ENCODE results near the gene CDKN1C.

The CDKN1C gene

DNA sequence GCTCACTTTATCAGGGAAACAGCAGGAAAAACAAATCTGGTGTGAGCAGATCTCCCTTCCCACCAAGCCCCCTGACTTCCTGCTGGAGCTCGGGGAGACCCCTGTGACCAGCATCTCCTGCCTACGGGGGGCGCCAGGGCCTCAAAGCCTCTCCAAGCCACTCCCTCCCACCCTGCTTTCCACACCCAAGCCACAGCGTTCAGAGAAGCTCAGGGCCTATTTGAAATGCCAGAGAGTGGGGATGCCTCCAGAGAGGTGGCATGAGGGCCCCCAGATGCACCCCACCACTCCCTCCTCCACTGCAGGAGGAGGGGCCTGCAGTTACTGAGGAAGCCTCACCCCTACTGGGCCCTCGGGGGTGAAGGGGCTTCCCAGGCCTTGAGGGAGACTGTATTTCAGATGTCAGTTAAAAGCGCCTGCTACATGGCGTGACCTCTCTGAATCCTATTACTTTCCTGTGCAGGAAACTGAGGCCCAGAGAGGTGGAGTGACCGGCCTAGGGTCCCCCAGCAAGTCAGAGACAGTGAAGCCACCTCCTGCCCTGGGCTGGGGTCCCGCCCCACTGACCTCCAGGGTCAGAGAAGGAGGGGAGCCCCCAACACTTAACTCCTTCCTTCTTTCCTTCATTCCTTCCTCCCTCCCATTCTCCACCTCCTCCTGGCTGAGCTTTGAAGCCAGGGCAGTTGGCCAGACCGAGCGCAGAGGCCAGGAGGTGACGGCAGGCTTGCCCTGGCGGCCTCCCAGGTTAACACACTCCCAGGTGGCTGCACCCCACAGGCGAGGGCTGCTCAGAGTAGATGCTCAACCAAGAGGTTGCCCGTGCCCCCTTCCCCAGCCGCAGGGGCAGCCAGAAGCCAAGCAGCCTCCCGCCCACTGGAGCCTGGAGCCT is 6.0 kb upstream of the CDKN1C start:
- Histone ChIP-seq H3K4me3 (ENCODE audit: low read depth in 1 of 2, low read length in 2 of 2) (peak overlapping the region; percentile 34 to 41), H3K36me3 (ENCODE audit: insufficient read depth, low read length) (no peaks in the 10 kb centered on the region), H3K27me3 (ENCODE audit: control insufficient read depth in 1 of 2, insufficient read depth in 2 of 2, low read length in 2 of 2) (peaks cover 0 to 6% of the 10 kb centered on the region in 2 donors), H3K27ac (ENCODE audit: low read depth, low read length) (no peak overlapping the region), H3K9ac (ENCODE audit: low read length) (no peak overlapping the region), H3K4me1 (ENCODE audit: insufficient read depth, low read length) (peaks cover 20% of the 10 kb centered on the region), H3K9me3 (ENCODE audit: low read length) (no peaks in the 10 kb centered on the region)

DNA sequence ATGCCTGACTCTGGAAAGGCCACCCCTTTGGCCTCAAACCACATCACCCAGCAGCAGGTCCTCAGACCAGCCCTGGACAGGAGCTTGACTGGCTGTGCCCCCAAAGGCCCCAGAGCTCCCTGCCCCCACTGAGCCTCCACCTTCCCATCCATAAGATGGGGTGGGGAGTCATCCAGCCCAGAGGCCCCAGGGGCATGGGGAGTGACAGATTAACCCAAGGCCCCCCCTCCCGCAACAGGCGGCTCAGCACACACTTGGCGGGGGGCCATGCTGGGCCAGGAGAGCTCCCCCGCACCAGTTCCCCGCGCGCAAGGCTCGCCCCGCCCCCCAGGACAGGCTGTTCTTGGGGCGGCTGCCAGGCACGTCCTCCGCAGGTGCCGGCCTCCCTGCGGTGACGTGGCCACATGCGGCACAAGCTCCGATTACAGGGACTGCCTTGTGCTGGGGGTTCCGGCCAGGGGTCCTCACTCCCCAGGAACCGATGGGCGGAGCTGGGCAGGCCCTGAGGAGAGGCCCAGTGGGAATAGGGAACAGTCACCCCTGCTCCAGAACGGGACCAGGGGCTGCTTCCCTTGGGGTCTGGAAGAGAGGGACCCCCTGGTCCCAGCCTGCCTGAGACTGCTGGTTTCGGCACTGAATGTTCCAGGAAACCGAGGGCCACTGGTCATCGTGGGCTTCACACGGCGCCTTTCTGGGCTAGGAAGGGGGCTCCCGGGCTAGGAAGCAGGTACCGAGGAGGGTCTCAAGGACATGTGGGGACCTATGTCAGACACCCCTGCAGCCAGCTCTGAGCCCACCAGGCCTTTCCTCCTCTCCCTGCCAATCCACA is 5.1 kb upstream of the CDKN1C start:
- H3K27me3 ChIP-seq (ENCODE audit: control insufficient read depth in 1 of 2, insufficient read depth in 2 of 2, low read length in 2 of 2): peaks cover 0 to 6% of the 10 kb centered on the region in 2 donors
- H3K4me3 ChIP-seq (ENCODE audit: low read depth in 1 of 2, low read length in 2 of 2): no peak overlapping the region
- H3K9ac ChIP-seq (ENCODE audit: low read length): no peak overlapping the region
- H3K9me3 ChIP-seq (ENCODE audit: low read length): no peaks in the 10 kb centered on the region
- peaks cover 20% of the 10 kb centered on the region for H3K4me1 ChIP-seq (ENCODE audit: insufficient read depth, low read length)
- no peak overlapping the region for H3K27ac ChIP-seq (ENCODE audit: low read depth, low read length)
- no peaks in the 10 kb centered on the region for H3K36me3 ChIP-seq (ENCODE audit: insufficient read depth, low read length)

DNA sequence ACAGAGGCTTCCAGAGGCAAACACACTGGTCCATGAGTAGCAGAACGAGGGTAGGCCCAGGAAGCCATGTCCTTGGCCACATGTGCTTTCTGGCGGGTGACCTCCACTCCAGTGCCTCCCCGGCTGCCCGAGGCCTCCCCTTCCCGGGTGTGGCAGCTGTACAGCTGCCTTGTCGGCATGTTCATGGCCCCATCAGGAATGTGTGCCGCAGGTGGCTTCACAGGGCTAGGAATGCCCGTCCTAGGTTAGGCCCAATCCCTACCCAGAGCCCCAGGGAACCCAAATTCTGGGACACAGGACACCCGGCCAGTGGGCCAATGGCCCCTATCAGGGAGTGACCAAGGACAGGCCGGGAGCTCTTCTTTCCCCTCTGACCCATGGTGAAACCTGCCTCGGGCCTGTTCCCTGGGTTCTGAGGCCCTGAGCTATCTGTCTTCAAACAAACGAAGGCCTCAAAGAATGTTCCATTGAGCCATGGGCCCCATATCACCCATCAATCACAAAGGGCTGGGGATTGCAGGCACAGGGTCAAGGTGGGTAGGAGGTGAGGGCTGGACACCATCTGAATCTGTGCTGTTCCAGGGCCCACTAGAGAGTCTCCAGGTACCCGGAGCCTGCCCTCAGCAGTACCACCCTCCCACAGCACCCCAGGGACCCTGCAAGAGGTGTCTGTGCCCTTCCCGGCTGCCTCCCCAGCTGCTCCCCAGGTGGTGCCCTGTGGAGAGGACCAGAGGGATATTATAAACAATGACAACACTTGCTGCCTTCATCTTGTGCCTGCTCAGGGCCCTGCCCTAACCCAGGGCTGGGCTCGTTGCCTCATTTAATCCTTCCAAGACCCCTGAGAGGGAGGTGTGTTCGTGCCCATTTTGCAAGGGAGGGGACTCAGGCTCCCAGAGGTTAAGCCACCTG is 4.0 kb upstream of the CDKN1C start:
- peaks cover 0 to 6% of the 10 kb centered on the region in 2 donors for H3K27me3 ChIP-seq (ENCODE audit: control insufficient read depth in 1 of 2, insufficient read depth in 2 of 2, low read length in 2 of 2)
- H3K4me3 ChIP-seq (ENCODE audit: low read depth in 1 of 2, low read length in 2 of 2): no peak overlapping the region
- H3K4me1 ChIP-seq (ENCODE audit: insufficient read depth, low read length): peaks cover 20% of the 10 kb centered on the region
- H3K9me3 ChIP-seq (ENCODE audit: low read length): no peaks in the 10 kb centered on the region
- no peaks in the 10 kb centered on the region for H3K36me3 ChIP-seq (ENCODE audit: insufficient read depth, low read length)
- H3K27ac ChIP-seq (ENCODE audit: low read depth, low read length): no peak overlapping the region
- no peak overlapping the region for H3K9ac ChIP-seq (ENCODE audit: low read length)

DNA sequence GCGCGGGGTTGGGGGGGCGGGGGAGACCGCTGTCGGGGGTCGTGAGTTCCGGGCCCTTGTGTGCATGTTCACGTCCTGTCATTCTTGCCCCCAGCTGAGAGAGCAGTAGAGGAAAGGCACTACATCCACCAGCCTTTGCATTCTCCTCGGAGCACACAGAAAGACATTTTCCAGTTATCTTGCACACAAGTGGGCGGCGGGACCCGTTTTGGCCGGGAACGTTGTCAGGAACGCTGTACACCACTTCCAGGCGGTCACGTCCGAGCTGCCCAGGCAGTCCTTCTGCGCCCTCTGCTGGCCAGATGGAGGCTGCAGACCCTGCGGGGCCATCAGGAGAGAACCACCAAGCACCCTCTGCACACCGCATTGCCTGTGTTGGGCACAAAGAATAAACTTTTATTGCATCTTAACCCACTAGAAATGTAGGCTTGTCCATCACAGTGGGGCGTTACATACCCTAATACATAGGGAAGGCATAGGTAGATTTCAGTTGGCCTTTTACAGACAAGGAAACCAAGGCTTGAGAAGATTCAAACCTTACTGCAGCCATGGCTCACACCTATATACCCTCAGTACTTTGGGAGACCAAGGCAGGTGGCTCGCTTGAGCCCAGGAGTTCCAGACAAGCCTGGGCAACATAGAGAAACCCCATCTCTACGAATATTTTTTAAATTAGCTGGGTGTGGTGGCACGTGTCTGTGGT is 2.8 kb upstream of the CDKN1C start:
- Histone ChIP-seq H3K4me1 (ENCODE audit: insufficient read depth, low read length) (peaks cover 20% of the 10 kb centered on the region), H3K27ac (ENCODE audit: low read depth, low read length) (no peak overlapping the region), H3K27me3 (ENCODE audit: control insufficient read depth in 1 of 2, insufficient read depth in 2 of 2, low read length in 2 of 2) (peaks cover 0 to 6% of the 10 kb centered on the region in 2 donors), H3K9me3 (ENCODE audit: low read length) (no peaks in the 10 kb centered on the region), H3K9ac (ENCODE audit: low read length) (no peak overlapping the region), H3K36me3 (ENCODE audit: insufficient read depth, low read length) (no peaks in the 10 kb centered on the region), H3K4me3 (ENCODE audit: low read depth in 1 of 2, low read length in 2 of 2) (no peak overlapping the region)

DNA sequence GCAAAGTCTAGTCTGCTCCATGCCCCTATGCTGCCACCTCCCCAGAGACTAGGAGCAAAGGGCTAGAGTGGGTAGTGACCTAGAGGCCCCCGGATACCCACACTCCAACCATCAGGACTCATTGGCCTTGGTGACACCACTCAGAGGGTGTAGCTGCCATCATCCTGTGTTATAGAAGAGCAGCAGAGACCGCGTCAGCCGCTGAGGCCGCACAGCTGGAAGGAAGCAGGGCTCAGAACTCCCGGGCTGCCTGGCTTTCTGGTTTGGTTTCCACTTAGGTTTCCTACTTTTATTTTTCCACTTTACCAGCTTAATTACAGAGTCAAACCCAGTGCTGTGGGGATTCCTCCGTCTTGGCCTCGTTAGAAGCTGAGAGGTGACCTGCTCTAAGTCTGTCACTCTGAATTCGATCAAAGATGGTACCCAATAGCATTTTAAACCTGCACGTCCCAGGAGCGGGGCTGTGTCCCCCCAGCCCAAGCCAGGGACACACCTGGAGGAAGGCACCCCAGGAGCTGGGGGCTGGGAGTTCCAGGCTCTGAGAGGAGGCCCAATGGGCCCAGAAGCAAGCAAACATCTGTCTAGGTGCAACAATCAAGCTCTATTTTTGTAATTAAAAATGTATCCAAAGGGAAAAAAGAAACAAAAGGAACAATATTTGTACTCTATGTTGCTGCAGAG is 2.1 kb upstream of the CDKN1C start:
- Histone ChIP-seq H3K36me3 (ENCODE audit: insufficient read depth, low read length) (no peaks in the 10 kb centered on the region), H3K27ac (ENCODE audit: low read depth, low read length) (no peak overlapping the region), H3K9me3 (ENCODE audit: low read length) (no peaks in the 10 kb centered on the region), H3K4me1 (ENCODE audit: insufficient read depth, low read length) (peaks cover 26% of the 10 kb centered on the region), H3K9ac (ENCODE audit: low read length) (no peak overlapping the region), H3K4me3 (ENCODE audit: low read depth in 1 of 2, low read length in 2 of 2) (no peak overlapping the region), H3K27me3 (ENCODE audit: control insufficient read depth in 1 of 2, insufficient read depth in 2 of 2, low read length in 2 of 2) (peaks cover 0 to 3% of the 10 kb centered on the region in 2 donors)

DNA sequence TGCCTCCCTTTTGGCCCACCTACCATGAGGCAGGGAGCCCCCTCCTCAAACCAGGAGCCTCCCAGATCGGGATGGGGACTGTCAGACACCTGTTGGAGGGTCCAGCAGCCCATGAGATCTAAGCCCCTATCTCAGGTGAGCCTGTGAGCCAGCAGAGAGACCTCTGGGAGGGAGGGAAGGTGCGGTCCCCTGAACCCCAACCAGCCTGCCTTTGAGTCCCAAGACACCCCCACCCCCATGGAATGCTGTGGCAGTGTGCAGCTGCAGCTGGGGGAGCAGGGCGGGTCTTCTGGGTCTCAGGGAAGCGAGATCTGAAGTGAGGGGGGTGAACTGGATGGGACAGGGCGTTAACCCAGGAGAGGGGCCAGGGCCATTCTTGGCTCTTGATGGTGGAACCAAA is 1.4 kb upstream of the CDKN1C start:
- peak overlapping the region; percentile 0 for H3K27ac ChIP-seq (ENCODE audit: low read depth, low read length)
- no peaks in the 10 kb centered on the region for H3K36me3 ChIP-seq (ENCODE audit: insufficient read depth, low read length)
- no peak overlapping the region for H3K9ac ChIP-seq (ENCODE audit: low read length)

DNA sequence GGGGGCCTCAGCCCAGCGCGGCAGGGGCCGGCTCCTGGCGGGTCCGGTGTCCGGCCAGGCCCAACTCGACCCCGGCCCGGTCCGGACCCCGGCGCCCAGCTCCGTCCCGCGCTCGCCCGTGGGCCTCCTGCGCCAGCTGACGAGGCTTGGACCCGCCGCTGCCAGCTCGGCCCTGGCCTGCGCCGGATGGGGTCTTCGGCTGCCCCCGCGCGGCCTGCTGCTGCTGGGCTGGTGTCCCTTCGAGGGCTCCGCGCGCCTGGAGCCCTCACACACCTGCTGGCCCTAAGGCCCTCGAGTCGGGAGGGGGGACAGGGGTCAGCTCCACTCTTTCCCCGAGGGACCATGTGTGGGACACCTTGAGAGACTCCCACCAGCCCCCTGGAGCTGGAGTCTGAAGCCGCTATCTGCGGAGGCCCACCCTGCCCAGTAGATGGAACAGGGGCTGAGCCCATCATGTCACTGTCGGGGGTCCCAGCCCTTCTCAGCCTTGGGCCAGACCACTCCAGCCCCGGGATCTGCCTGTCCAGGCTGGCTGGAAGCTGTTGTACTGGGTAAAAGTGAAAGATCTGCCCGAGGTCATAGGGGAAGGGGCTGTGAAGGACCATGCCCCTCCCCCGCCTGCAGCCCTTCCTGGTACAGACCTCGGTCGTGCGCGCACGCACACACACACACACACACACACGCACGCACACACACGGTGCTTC is 768 bp upstream of the CDKN1C start:
- H3K9ac ChIP-seq (ENCODE audit: low read length): no peak overlapping the region
- no peaks in the 10 kb centered on the region for H3K27me3 ChIP-seq (ENCODE audit: control insufficient read depth in 1 of 2, insufficient read depth in 2 of 2, low read length in 2 of 2)
- no peak overlapping the region for H3K4me3 ChIP-seq (ENCODE audit: low read depth in 1 of 2, low read length in 2 of 2)
- H3K36me3 ChIP-seq (ENCODE audit: insufficient read depth, low read length): no peaks in the 10 kb centered on the region
- H3K9me3 ChIP-seq (ENCODE audit: low read length): no peaks in the 10 kb centered on the region
- peaks cover 23% of the 10 kb centered on the region for H3K4me1 ChIP-seq (ENCODE audit: insufficient read depth, low read length)
- H3K27ac ChIP-seq (ENCODE audit: low read depth, low read length): peak overlapping the region; percentile 34

More for the DNA sequence above, 1.4 kb upstream of the CDKN1C start:
- H3K4me3 ChIP-seq (ENCODE audit: low read depth in 1 of 2, low read length in 2 of 2): no peak overlapping the region
- H3K27me3 ChIP-seq (ENCODE audit: control insufficient read depth in 1 of 2, insufficient read depth in 2 of 2, low read length in 2 of 2): no peaks in the 10 kb centered on the region
- H3K9me3 ChIP-seq (ENCODE audit: low read length): no peaks in the 10 kb centered on the region
- peaks cover 26% of the 10 kb centered on the region for H3K4me1 ChIP-seq (ENCODE audit: insufficient read depth, low read length)

DNA sequence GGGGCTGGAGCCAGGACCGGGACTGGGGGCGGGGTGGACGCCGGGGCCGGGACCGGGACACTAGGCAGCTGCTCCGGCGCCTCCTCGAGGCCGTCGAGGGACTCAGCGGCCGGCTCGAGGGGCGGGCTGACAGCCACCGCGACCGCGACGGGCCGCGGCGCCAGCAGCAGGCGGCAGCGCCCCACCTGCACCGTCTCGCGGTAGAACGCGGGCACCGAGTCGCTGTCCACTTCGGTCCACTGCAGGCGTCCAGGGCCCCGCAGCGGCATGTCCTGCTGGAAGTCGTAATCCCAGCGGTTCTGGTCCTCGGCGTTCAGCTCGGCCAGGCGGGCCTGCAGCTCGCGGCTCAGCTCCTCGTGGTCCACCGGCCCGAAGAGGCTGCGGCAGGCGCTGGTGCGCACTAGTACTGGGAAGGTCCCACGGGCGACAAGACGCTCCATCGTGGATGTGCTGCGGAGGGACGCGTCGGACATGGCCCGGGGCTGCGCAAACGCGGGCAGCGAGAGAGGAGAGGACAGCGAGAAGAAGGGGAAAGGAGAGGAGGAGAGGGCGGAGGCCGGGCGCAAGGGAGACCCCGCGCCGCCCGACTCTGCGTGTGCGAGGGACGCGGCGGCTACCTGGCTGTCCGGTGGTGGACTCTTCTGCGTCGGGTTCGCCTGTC is 428 bp downstream of the CDKN1C start:
- Histone ChIP-seq H3K4me3 (ENCODE audit: low read depth in 1 of 2, low read length in 2 of 2) (peak overlapping the region; percentile 83), H3K9ac (ENCODE audit: low read length) (no peak overlapping the region), H3K27me3 (ENCODE audit: control insufficient read depth in 1 of 2, insufficient read depth in 2 of 2, low read length in 2 of 2) (no peaks in the 10 kb centered on the region), H3K27ac (ENCODE audit: low read depth, low read length) (peak overlapping the region; percentile 79), H3K4me1 (ENCODE audit: insufficient read depth, low read length) (peaks cover 17% of the 10 kb centered on the region), H3K9me3 (ENCODE audit: low read length) (no peaks in the 10 kb centered on the region), H3K36me3 (ENCODE audit: insufficient read depth, low read length) (no peaks in the 10 kb centered on the region)

DNA sequence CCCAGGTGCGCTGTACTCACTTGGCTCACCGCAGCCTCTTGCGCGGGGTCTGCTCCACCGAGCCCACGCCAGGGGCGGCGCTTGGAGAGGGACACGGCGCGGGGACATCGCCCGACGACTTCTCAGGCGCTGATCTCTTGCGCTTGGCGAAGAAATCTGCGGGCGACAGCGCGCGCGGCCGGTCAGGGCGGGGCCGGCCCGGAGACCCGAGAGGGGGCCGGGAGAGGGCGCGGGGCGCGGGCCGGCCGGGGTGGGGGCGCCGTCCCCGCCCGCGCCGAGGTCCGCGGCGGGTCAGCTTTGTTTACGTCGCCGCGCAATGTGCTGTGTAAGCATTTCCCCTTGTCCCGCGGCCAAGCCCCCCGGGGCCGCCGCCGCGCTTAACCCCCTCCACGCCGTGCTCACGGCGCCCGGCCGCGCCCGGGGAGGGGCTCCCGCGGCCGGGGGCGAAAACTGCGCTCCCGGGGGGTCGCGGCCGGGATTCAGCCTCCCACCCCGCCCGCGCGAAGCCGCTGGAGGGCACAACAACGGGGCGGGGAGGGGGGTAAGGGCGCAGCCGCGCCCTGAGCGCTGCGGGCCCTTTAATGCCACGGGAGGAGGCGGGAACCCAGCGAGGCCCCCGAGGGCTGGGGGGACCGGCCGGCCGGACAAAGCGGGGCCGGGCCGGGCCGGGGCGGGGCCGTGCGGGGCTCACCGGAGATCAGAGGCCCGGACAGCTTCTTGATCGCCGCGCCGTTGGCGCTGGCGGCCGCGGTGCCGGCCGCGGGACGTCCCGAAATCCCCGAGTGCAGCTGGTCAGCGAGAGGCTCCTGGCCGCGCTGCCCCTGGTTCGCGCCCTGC is 1.4 kb downstream of the CDKN1C start:
- H3K27ac ChIP-seq (ENCODE audit: low read depth, low read length): peak overlapping the region; percentile 94
- H3K4me1 ChIP-seq (ENCODE audit: insufficient read depth, low read length): peaks cover 17% of the 10 kb centered on the region
- H3K36me3 ChIP-seq (ENCODE audit: insufficient read depth, low read length): peaks cover 6% of the 10 kb centered on the region
- no peaks in the 10 kb centered on the region for H3K9me3 ChIP-seq (ENCODE audit: low read length)
- H3K9ac ChIP-seq (ENCODE audit: low read length): peak overlapping the region; percentile 30
- H3K4me3 ChIP-seq (ENCODE audit: low read depth in 1 of 2, low read length in 2 of 2): peak overlapping the region; percentile 57 to 85
- no peaks in the 10 kb centered on the region for H3K27me3 ChIP-seq (ENCODE audit: control insufficient read depth in 1 of 2, insufficient read depth in 2 of 2, low read length in 2 of 2)
